ENCODE measurements around the gene TANC1.

TANC1 gene

GRCh38 chr2:159175182-159175581 is 206.7 kb downstream of the TANC1 start:
- no peak for DNase-seq

GRCh38 chr2:159175927-159176326 is 207.5 kb downstream of the TANC1 start:
- no peak for DNase-seq

GRCh38 chr2:159176555-159176954 is 208.1 kb downstream of the TANC1 start:
- DNase-seq = no peak

- no peak for DNase-seq
Observed at GRCh38 chr2:159177357-159177756, 208.9 kb downstream of the TANC1 start.

GRCh38 chr2:159177957-159178356 is 209.5 kb downstream of the TANC1 start:
- no peak for DNase-seq

- DNase-seq = no peak
Observed at GRCh38 chr2:159179096-159179495, 210.7 kb downstream of the TANC1 start.

- no peak for DNase-seq
Observed at GRCh38 chr2:159179696-159180095, 211.3 kb downstream of the TANC1 start.

GRCh38 chr2:159183346-159183745 is 214.9 kb downstream of the TANC1 start:
- DNase-seq = no peak

- no peak for DNase-seq
Observed at GRCh38 chr2:159185401-159186130, 217.1 kb downstream of the TANC1 start.

- DNase-seq = no peak
Observed at GRCh38 chr2:159186462-159186861, 218.0 kb downstream of the TANC1 start.

GRCh38 chr2:159187106-159187505 is 218.7 kb downstream of the TANC1 start:
- no peak for DNase-seq

- no peak for DNase-seq
Observed at GRCh38 chr2:159188449-159188848, 220.0 kb downstream of the TANC1 start.

- no peak for DNase-seq
Observed at GRCh38 chr2:159192371-159192918, 224.0 kb downstream of the TANC1 start.

GRCh38 chr2:159193791-159194190 is 225.4 kb downstream of the TANC1 start:
- no peak for DNase-seq

- DNase-seq = no peak
Observed at GRCh38 chr2:159194241-159194640, 225.8 kb downstream of the TANC1 start.

- DNase-seq = no peak
Observed at GRCh38 chr2:159195697-159196096, 227.3 kb downstream of the TANC1 start.

GRCh38 chr2:159196393-159196925 is 228.0 kb downstream of the TANC1 start:
- no peak for DNase-seq

GRCh38 chr2:159199236-159199635 is 230.8 kb downstream of the TANC1 start:
- no peak for DNase-seq

GRCh38 chr2:159199761-159200465 is 231.5 kb downstream of the TANC1 start:
- DNase-seq = no peak

GRCh38 chr2:159200498-159200897 is 232.1 kb downstream of the TANC1 start:
- no peak for DNase-seq

GRCh38 chr2:159201360-159202063 is 233.1 kb downstream of the TANC1 start:
- no peak for DNase-seq

GRCh38 chr2:159202568-159203071 is 234.2 kb downstream of the TANC1 start:
- no peak for DNase-seq

Measured in stimulated activated CD8-positive, alpha-beta memory T cell treated with anti-CD3 and anti-CD28 coated beads, Interleukin-4, amount 100 ng/mL, for 48 hours (primary cell).